Adrenal gland (tissue), 12 donors: ENCODE results near the gene RPH3AL. TPM values are rescaled to one million over a fixed set of nuclear protein-coding genes. Genes with fewer than 3 reads are reported as not detected.

Experiments used
- DNase-seq, 7 donors: peaks; one replicate each; pipeline ENCODE4 v3.0.0-alpha.2; 2019 to 2020
- H3K27ac ChIP-seq, 5 donors: fragments of 200-600 bp; sonication (generic) in 4 of 5; 1 replicate in 3 of 5; 2 replicates in 2 of 5; pipeline versions ENCODE4 v1.5.1 to v1.8.0; 2016 to 2020; ENCODE audit warnings: mild to moderate bottlenecking in 1 of 5
- H3K27me3 ChIP-seq: fragments of 200-600 bp; 2 replicates; pipeline ENCODE4 v1.8.0; 2021
- H3K36me3 ChIP-seq, 2 donors: fragments of 200-600 bp; replicated peaks in 1 of 2; 1 replicate in 1 of 2; 2 replicates in 1 of 2; pipeline versions ENCODE4 v1.5.1 to v1.8.0; 2018 to 2022
- H3K4me1 ChIP-seq, 2 donors: fragments of 200-600 bp; replicated peaks in 1 of 2; 1 replicate in 1 of 2; 2 replicates in 1 of 2; pipeline versions ENCODE4 v1.5.1 to v1.8.0; 2018 to 2021
- H3K4me3 ChIP-seq, 4 donors: fragments of 200-600 bp; sonication (generic) in 3 of 4; one replicate each; pipeline ENCODE4 v1.5.1; 2016 to 2018
- H3K9me3 ChIP-seq, 3 donors: fragments of 200-600 bp; sonication (generic) in 1 of 3; replicated peaks in 1 of 3; 1 replicate in 2 of 3; 2 replicates in 1 of 3; pipeline versions ENCODE4 v1.5.1 to v1.8.0; 2016 to 2021
- CTCF ChIP-seq, 6 experiments: fragments of 450-650 bp in 4 of 6; fragments of 200-600 bp in 2 of 6; sonication (generic) in 1 of 6; IDR thresholded peaks; 1 replicate in 5 of 6; 2 replicates in 1 of 6; pipeline versions ENCODE4 v1.5.1 to v1.8.0; 2016 to 2021; ENCODE audit warnings: antibody characterized with exemption in 6 of 6, mild to moderate bottlenecking in 2 of 6, moderate library complexity in 1 of 6
- POLR2A ChIP-seq, 2 donors: fragments of 450-650 bp; IDR thresholded peaks; one replicate each; pipeline ENCODE4 v1.6.1; 2017; ENCODE audit warnings: antibody characterized with exemption in 2 of 2, mild to moderate bottlenecking in 2 of 2, moderate library complexity in 1 of 2
- WGBS, 4 donors: extraction: QIAGEN DNeasy Blood & Tissue Kit in 2 of 4; methylation state at CpG; one replicate each; pipeline versions ENCODE4 v1.1.5 to v1.1.7; 2013 to 2017; 5-methylcytosine and 5-hydroxymethylcytosine counted together
- intact Hi-C, 2 donors: fragments of 100-400 bp; cut with DNase I; formaldehyde crosslinking; loops; one replicate each; pipeline versions ENCODE4 v1.14.1 to v1.15.0; 2022 to 2023
- polyA plus RNA-seq, 3 donors: library from polyadenylated mRNA; stranded (reverse); fragments of 200-250 nt in 2 of 3; fragments of 350-450 nt in 1 of 3; fragmentation: Illumina TruSeq in 1 of 3; extraction: RNeasy Lipid Tissue Mini Kit (QIAGEN cat#74804) in 1 of 3; gene quantifications; one replicate each; pipeline ENCODE4 v1.2.3, GENCODE V29; 2013 to 2014
- total RNA-seq, 9 donors: library from RNA; depleted of rRNA in 4 of 9; stranded (reverse); fragments of >200 nt in 4 of 9; fragments of 120-200 nt in 1 of 9; fragmentation: NEBNext Ultra II Directional in 1 of 9; extraction: Animal tissue kit (Norgen Biotek cat#: 25700) in 1 of 9; gene quantifications; one replicate each; pipeline versions ENCODE4 v1.1.0 to v1.2.4, GENCODE V29; 2013 to 2023
- donor health status: healthy with polysubstance abuse.
- donor health status: Bipolar disorder and iron deficiency.
- donor health status: DM: yes; HTN: yes; CAD: no.
- donor health status: DM: no; HTN: no; CAD: no.
- donor health status: DM: no; HTN: no; CAD: no.
- donor health status: DM: yes; HTN: yes; CAD: no.

Gene RPH3AL
- total and polyA plus RNA-seq, 12 donors = 7.7 to 79.2 (median 33.7) TPM

- H3K27me3 ChIP-seq = peaks cover 13% of the 10 kb centered on the region
- intact Hi-C loops = no loop called here
- DNase-seq = no peak
- peak overlapping the region in 1 of 4 donors; percentile 57 for H3K4me3 ChIP-seq
- 0 to 3% (median 0%) methylated on average over 3 to 112 of the region's 112 CpGs for WGBS, 4 donors
- TF ChIP-seq POLR2A (IDR thresholded peaks at IDR 0.05) = no peak
- TF ChIP-seq CTCF (IDR thresholded peaks at IDR 0.05) = no peak
- H3K36me3 ChIP-seq = no peaks in the 10 kb centered on the region
- peak overlapping the region in 4 of 5 donors; percentile 14 to 78 (median 38) for H3K27ac ChIP-seq
- peaks cover 0 to 8% of the 10 kb centered on the region in 2 donors for H3K4me1 ChIP-seq
- no peaks in the 10 kb centered on the region for H3K9me3 ChIP-seq
These were observed 172.0 kb downstream of the RPH3AL start for GRCh38 chr17:180381-181244.

GRCh38 chr17:179781-180380 is 172.7 kb downstream of the RPH3AL start:
- TF ChIP-seq POLR2A (IDR thresholded peaks at IDR 0.05) (no peak), CTCF (IDR thresholded peaks at IDR 0.05) (no peak)
- H3K36me3 ChIP-seq = no peaks in the 10 kb centered on the region
- peaks cover 13% of the 10 kb centered on the region for H3K27me3 ChIP-seq
- peak overlapping the region in 4 of 5 donors; percentile 14 to 78 (median 38) for H3K27ac ChIP-seq
- WGBS, 4 donors = 20 to 40% (median 31%) methylated on average over 3 to 32 of the region's 32 CpGs
- peak overlapping the region in 1 of 4 donors; percentile 57 for H3K4me3 ChIP-seq
- no peak for DNase-seq
- H3K4me1 ChIP-seq = peaks cover 0 to 8% of the 10 kb centered on the region in 2 donors
- no peaks in the 10 kb centered on the region for H3K9me3 ChIP-seq
- intact Hi-C loops = no loop called here

- H3K27me3 ChIP-seq = peaks cover 13% of the 10 kb centered on the region
- 51 to 100% (median 64%) methylated on average over 3 to 5 of the region's 5 CpGs for WGBS, 4 donors
- no peaks in the 10 kb centered on the region for H3K9me3 ChIP-seq
- peak overlapping the region in 1 of 5 donors; percentile 78 for H3K27ac ChIP-seq
- H3K4me1 ChIP-seq = peaks cover 0 to 8% of the 10 kb centered on the region in 2 donors
- no peak overlapping the region for H3K4me3 ChIP-seq
- TF ChIP-seq CTCF (IDR thresholded peaks at IDR 0.05) (no peak), POLR2A (IDR thresholded peaks at IDR 0.05) (no peak)
- H3K36me3 ChIP-seq = no peaks in the 10 kb centered on the region
- DNase-seq = no peak
- intact Hi-C loops = no loop called here
These were observed 173.6 kb downstream of the RPH3AL start for GRCh38 chr17:179066-179432.

GRCh38 chr17:178292-179065 is 174.1 kb downstream of the RPH3AL start:
- H3K36me3 ChIP-seq = no peaks in the 10 kb centered on the region
- peaks cover 0 to 8% of the 10 kb centered on the region in 2 donors for H3K4me1 ChIP-seq
- no peak for TF ChIP-seq CTCF (IDR thresholded peaks at IDR 0.05)
- TF ChIP-seq POLR2A (IDR thresholded peaks at IDR 0.05) = no peak
- no peak for DNase-seq
- no peak overlapping the region for H3K4me3 ChIP-seq
- H3K27me3 ChIP-seq = peaks cover 13% of the 10 kb centered on the region
- no peaks in the 10 kb centered on the region for H3K9me3 ChIP-seq
- WGBS, 4 donors = 78 to 85% (median 82%) methylated on average over 10 to 12 of the region's 12 CpGs
- peak overlapping the region in 1 of 5 donors; percentile 78 for H3K27ac ChIP-seq
- intact Hi-C loops = no loop called here
